Fibroblast of lung (primary cell): ENCODE data around the gene FAM78A. TPM values are rescaled to one million over a fixed set of nuclear protein-coding genes. Genes with fewer than 3 reads are reported as not detected.

Source experiments
- DNase-seq, 2 donors: peaks; one replicate each; pipeline versions ENCODE4 v3.0.0 to v3.0.0-alpha.2; 2010; ENCODE audit warnings: low read depth in 2 of 2
- H2AFZ ChIP-seq: 2 replicates; pipeline ENCODE4 v1.5.1; 2012; ENCODE audit warnings: low read length, control low read depth, inconsistent platforms
- H3K27ac ChIP-seq: 2 replicates; pipeline ENCODE4 v1.5.1; 2011; ENCODE audit warnings: low read length, control low read depth; ENCODE audit not compliant: insufficient read depth
- H3K27me3 ChIP-seq: 2 replicates; pipeline ENCODE4 v1.5.1; 2011; ENCODE audit warnings: mild to moderate bottlenecking, low read length; ENCODE audit not compliant: control insufficient read depth, insufficient read depth
- H3K36me3 ChIP-seq: 2 replicates; pipeline ENCODE4 v1.5.1; 2011; ENCODE audit warnings: low read length; ENCODE audit not compliant: control insufficient read depth, insufficient read depth
- H3K4me1 ChIP-seq: 2 replicates; pipeline ENCODE4 v1.5.1; 2011; ENCODE audit warnings: low read length; ENCODE audit not compliant: control insufficient read depth, insufficient read depth; ENCODE audit errors: extremely low read depth
- H3K4me2 ChIP-seq: 2 replicates; pipeline ENCODE4 v1.5.1; 2011; ENCODE audit warnings: low read length, control low read depth; ENCODE audit not compliant: insufficient read depth; ENCODE audit errors: extremely low read depth
- H3K4me3 ChIP-seq, 4 experiments: fragments of 200-600 bp in 1 of 4; sonication (generic) in 1 of 4; replicated peaks in 1 of 4; 2 replicates each; pipeline ENCODE4 v1.5.1; 2011 to 2016; ENCODE audit warnings: low read length in 4 of 4, low read depth in 3 of 4, mild to moderate bottlenecking in 3 of 4, control low read depth in 2 of 4, inconsistent platforms in 1 of 4, mixed read lengths in 1 of 4; ENCODE audit not compliant: insufficient read depth in 1 of 4; ENCODE audit errors: control extremely low read depth in 1 of 4
- H3K79me2 ChIP-seq: 2 replicates; pipeline ENCODE4 v1.5.1; 2012; ENCODE audit warnings: mild to moderate bottlenecking, low read length, inconsistent platforms; ENCODE audit not compliant: control insufficient read depth, insufficient read depth
- H3K9ac ChIP-seq: 2 replicates; pipeline ENCODE4 v1.5.1; 2011; ENCODE audit warnings: mild to moderate bottlenecking, low read length, control low read depth; ENCODE audit not compliant: insufficient read depth
- H3K9me3 ChIP-seq: 2 replicates; pipeline ENCODE4 v1.5.1; 2012; ENCODE audit warnings: low read depth, low read length; ENCODE audit not compliant: control insufficient read depth, insufficient read depth
- H4K20me1 ChIP-seq: 2 replicates; pipeline ENCODE4 v1.5.1; 2011; ENCODE audit warnings: low read length; ENCODE audit not compliant: control insufficient read depth, insufficient read depth; ENCODE audit errors: extremely low read depth
- EZH2 ChIP-seq: IDR thresholded peaks from 2 replicates; pipeline ENCODE4 v1.5.1; 2012; ENCODE audit warnings: low read length, control low read depth, mild to moderate bottlenecking; ENCODE audit errors: missing control alignments
- polyA plus RNA-seq, 2 donors: library from polyadenylated mRNA; depleted of rRNA in 1 of 2; stranded (reverse) in 1 of 2; unstranded in 1 of 2; fragments of >200 nt; gene quantifications; 2 replicates each; pipeline ENCODE4 v1.2.1, GENCODE V29; 2011 to 2012; ENCODE audit warnings: missing spikeins in 1 of 2
- total RNA-seq: library from RNA; depleted of rRNA; stranded (reverse); fragments of >200 nt; gene quantifications from 2 replicates; pipeline ENCODE4 v1.2.1, GENCODE V29; 2014
- TF ChIP-seq, protein P1 (sequence below), 2 donors: IDR thresholded peaks in 1 of 2; conservative IDR thresholded peaks in 1 of 2; 1 replicate in 1 of 2; 2 replicates in 1 of 2; pipeline ENCODE4 v1.5.1; 2011 to 2012; ENCODE audit warnings: low read length in 2 of 2, control low read depth in 1 of 2, inconsistent platforms in 1 of 2, low read depth in 1 of 2, mild to moderate bottlenecking in 1 of 2

FAM78A gene
- total and polyA plus RNA-seq, 2 donors (not counting 1 experiment from before 2014, with no cell fraction given): 0.26 to 0.33 TPM

DNA sequence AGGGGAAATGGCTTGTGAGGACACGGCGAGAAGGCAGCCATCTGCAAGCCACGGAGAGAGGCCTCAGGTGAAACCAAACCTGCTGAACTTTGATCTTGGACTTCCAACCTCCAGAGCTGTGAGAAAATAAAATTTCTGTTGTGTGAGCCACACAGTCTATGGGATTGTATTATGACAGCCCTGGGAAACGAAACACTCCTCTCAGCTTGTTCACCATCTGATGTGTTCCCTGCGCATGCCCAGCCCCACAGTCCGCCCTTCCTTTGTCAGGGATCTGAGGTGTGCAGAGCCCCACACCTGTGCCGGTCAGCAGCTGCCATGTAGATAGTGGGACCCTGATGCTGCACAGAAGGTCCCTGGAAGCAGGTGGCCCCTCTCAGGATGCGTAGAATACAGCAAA lies 47.3 kb upstream of the FAM78A start:
- no peak overlapping the region for H2AFZ ChIP-seq
- no peak overlapping the region for H3K9ac ChIP-seq
- H3K4me2 ChIP-seq: no peak overlapping the region
- TF ChIP-seq, protein P1, sequence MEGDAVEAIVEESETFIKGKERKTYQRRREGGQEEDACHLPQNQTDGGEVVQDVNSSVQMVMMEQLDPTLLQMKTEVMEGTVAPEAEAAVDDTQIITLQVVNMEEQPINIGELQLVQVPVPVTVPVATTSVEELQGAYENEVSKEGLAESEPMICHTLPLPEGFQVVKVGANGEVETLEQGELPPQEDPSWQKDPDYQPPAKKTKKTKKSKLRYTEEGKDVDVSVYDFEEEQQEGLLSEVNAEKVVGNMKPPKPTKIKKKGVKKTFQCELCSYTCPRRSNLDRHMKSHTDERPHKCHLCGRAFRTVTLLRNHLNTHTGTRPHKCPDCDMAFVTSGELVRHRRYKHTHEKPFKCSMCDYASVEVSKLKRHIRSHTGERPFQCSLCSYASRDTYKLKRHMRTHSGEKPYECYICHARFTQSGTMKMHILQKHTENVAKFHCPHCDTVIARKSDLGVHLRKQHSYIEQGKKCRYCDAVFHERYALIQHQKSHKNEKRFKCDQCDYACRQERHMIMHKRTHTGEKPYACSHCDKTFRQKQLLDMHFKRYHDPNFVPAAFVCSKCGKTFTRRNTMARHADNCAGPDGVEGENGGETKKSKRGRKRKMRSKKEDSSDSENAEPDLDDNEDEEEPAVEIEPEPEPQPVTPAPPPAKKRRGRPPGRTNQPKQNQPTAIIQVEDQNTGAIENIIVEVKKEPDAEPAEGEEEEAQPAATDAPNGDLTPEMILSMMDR (conservative IDR thresholded peaks at IDR 0.05 in 1 of 2, IDR thresholded peaks at IDR 0.05 in 1 of 2; ENCODE audit: low read depth in 1 of 2, low read length in 2 of 2): no peak
- TF ChIP-seq EZH2: no peak
- H3K9me3 ChIP-seq: no peaks in the 10 kb centered on the region
- H3K4me3 ChIP-seq: no peak overlapping the region
- no peaks in the 10 kb centered on the region for H4K20me1 ChIP-seq
- H3K36me3 ChIP-seq: no peaks in the 10 kb centered on the region
- no peak for DNase-seq
- peaks cover 3% of the 10 kb centered on the region for H3K4me1 ChIP-seq
- no peaks in the 10 kb centered on the region for H3K79me2 ChIP-seq
- H3K27ac ChIP-seq: no peak overlapping the region
- no peaks in the 10 kb centered on the region for H3K27me3 ChIP-seq

DNA sequence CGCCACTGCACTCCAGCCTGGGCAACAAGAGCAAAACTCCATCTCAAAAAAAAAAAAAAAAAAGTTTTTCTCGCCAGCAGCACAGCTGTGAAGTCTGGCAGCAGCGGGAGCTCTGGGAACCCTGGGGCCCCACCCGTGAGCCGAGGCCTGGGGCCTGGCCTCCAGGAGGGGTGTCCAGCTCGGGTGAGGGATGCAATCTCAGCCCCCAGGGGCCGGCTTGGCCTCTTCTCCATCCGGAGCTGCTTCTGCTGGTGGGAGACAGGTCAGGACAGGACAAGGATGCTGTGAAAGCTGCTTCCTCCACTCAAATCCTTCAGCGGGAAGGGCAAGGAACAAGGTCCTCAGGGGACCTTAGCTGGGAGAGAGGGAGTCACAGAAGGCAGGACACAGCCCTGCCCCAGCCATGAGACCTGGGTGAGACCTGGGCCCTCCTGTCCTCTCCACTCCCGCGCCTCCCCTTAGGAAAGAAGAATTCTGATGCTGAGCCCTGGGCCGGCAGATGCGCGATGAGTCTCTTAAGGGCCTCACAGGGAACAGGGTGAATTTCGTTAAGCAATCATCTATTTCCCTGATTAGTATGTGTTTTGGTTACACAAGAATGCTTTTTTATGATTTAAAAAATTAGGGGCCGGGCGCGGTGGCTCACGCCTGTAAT lies 43.8 kb upstream of the FAM78A start:
- H3K9ac ChIP-seq: no peak overlapping the region
- no peaks in the 10 kb centered on the region for H3K27me3 ChIP-seq
- no peak for DNase-seq
- TF ChIP-seq, protein P1 (conservative IDR thresholded peaks at IDR 0.05 in 1 of 2, IDR thresholded peaks at IDR 0.05 in 1 of 2; ENCODE audit: low read depth in 1 of 2, low read length in 2 of 2): no peak
- no peak for TF ChIP-seq EZH2
- H3K9me3 ChIP-seq: no peaks in the 10 kb centered on the region
- no peaks in the 10 kb centered on the region for H3K79me2 ChIP-seq
- H3K4me2 ChIP-seq: no peak overlapping the region
- no peaks in the 10 kb centered on the region for H3K36me3 ChIP-seq
- H3K4me3 ChIP-seq: no peak overlapping the region
- no peaks in the 10 kb centered on the region for H3K4me1 ChIP-seq
- no peak overlapping the region for H3K27ac ChIP-seq
- H4K20me1 ChIP-seq: no peaks in the 10 kb centered on the region
- no peak overlapping the region for H2AFZ ChIP-seq

- H3K4me2 ChIP-seq: no peak overlapping the region
- no peak overlapping the region for H3K9ac ChIP-seq
- H3K27me3 ChIP-seq: no peaks in the 10 kb centered on the region
- H3K27ac ChIP-seq: no peak overlapping the region
- no peaks in the 10 kb centered on the region for H3K36me3 ChIP-seq
- no peak overlapping the region for H3K4me3 ChIP-seq
- H4K20me1 ChIP-seq: no peaks in the 10 kb centered on the region
- H3K4me1 ChIP-seq: no peaks in the 10 kb centered on the region
- H3K79me2 ChIP-seq: no peaks in the 10 kb centered on the region
- no peak for TF ChIP-seq EZH2
- TF ChIP-seq, protein P1 (conservative IDR thresholded peaks at IDR 0.05 in 1 of 2, IDR thresholded peaks at IDR 0.05 in 1 of 2; ENCODE audit: low read depth in 1 of 2, low read length in 2 of 2): no peak
- DNase-seq: no peak
- H3K9me3 ChIP-seq: no peaks in the 10 kb centered on the region
- no peak overlapping the region for H2AFZ ChIP-seq
Measured at GRCh38 chr9:131319486-131319885, 43.2 kb upstream of the FAM78A start.
